ENCODE measurements around the gene CUL4A. TPM values are rescaled to one million over a fixed set of nuclear protein-coding genes. Genes with fewer than 3 reads are reported as not detected.

CUL4A gene
- total RNA-seq, 4 donors from 2014 or later = 104 to 144 (median 107) TPM

- H3K4me3 ChIP-seq = no peak overlapping the region
- TF ChIP-seq EP300 (IDR thresholded peaks at IDR 0.05) (no peak), POLR2AphosphoS5 (IDR thresholded peaks at IDR 0.05) (no peak), POLR2A (IDR thresholded peaks at IDR 0.05) (no peak)
- TF ChIP-seq, protein P1, sequence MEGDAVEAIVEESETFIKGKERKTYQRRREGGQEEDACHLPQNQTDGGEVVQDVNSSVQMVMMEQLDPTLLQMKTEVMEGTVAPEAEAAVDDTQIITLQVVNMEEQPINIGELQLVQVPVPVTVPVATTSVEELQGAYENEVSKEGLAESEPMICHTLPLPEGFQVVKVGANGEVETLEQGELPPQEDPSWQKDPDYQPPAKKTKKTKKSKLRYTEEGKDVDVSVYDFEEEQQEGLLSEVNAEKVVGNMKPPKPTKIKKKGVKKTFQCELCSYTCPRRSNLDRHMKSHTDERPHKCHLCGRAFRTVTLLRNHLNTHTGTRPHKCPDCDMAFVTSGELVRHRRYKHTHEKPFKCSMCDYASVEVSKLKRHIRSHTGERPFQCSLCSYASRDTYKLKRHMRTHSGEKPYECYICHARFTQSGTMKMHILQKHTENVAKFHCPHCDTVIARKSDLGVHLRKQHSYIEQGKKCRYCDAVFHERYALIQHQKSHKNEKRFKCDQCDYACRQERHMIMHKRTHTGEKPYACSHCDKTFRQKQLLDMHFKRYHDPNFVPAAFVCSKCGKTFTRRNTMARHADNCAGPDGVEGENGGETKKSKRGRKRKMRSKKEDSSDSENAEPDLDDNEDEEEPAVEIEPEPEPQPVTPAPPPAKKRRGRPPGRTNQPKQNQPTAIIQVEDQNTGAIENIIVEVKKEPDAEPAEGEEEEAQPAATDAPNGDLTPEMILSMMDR (IDR thresholded peaks at IDR 0.05) = no peak
- H3K4me1 ChIP-seq = no peaks in the 10 kb centered on the region
- no peaks in the 10 kb centered on the region for H3K9me3 ChIP-seq
- WGBS, 2 donors (ENCODE audit: low coverage in 1 of 2) = 75 to 81% methylated on average over 5 to 6 of the region's 22 CpGs
- no peak overlapping the region for H3K27ac ChIP-seq
- no peak for ATAC-seq
- H3K27me3 ChIP-seq = no peaks in the 10 kb centered on the region
- H3K36me3 ChIP-seq = peaks cover 3 to 93% of the 10 kb centered on the region in 2 donors
Observed at GRCh38 chr13:113184568-113185440, 24.6 kb upstream of the CUL4A start.

GRCh38 chr13:113186061-113186900, 23.1 kb upstream of the CUL4A start:
- ATAC-seq = no peak
- peaks cover 3 to 93% of the 10 kb centered on the region in 2 donors for H3K36me3 ChIP-seq
- no peaks in the 10 kb centered on the region for H3K9me3 ChIP-seq
- no peaks in the 10 kb centered on the region for H3K4me1 ChIP-seq
- WGBS, 2 donors (ENCODE audit: low coverage in 1 of 2) = 74 to 79% methylated on average over 8 to 10 of the region's 13 CpGs
- no peak overlapping the region for H3K4me3 ChIP-seq
- H3K27me3 ChIP-seq = no peaks in the 10 kb centered on the region
- TF ChIP-seq POLR2A (IDR thresholded peaks at IDR 0.05) (no peak), EP300 (IDR thresholded peaks at IDR 0.05) (no peak), POLR2AphosphoS5 (IDR thresholded peaks at IDR 0.05) (no peak)
- TF ChIP-seq, protein P1 (IDR thresholded peaks at IDR 0.05) = no peak
- H3K27ac ChIP-seq = peak overlapping the region in 3 of 4 donors; percentile 10 to 66 (median 48)

DNA sequence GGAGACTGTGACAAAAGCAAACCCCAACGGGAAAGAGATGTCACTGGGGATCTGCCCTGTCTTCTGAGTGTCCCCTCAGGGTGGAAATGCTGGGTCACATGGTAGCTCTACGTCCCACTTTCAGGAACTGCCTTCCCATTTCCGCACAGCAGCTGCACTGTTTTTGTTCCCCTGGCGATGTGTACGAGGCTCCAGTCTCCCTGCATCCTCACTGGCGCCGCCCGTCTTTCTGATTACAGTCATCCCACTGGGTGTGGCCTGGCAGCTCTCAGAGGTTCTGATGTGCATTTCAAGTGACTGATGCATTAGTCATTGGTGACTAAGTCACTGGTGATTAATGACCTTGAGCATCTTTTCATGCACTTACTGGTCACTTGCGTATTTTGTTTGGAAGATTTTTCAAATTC, 22.1 kb upstream of the CUL4A start:
- H3K27ac ChIP-seq = peak overlapping the region in 3 of 4 donors; percentile 10 to 66 (median 48)
- no peak for TF ChIP-seq EP300 (IDR thresholded peaks at IDR 0.05)
- TF ChIP-seq, protein P1 (IDR thresholded peaks at IDR 0.05) = no peak
- no peak for TF ChIP-seq POLR2A (IDR thresholded peaks at IDR 0.05)
- TF ChIP-seq POLR2AphosphoS5 (IDR thresholded peaks at IDR 0.05) = peak; percentile 58
- peak; percentile 94 for ATAC-seq
- no peaks in the 10 kb centered on the region for H3K4me1 ChIP-seq
- no peaks in the 10 kb centered on the region for H3K27me3 ChIP-seq
- 28 to 55% methylated on average over 8 to 9 of the region's 9 CpGs for WGBS, 2 donors (ENCODE audit: low coverage in 1 of 2)
- no peaks in the 10 kb centered on the region for H3K9me3 ChIP-seq
- H3K36me3 ChIP-seq = peaks cover 3 to 93% of the 10 kb centered on the region in 2 donors
- no peak overlapping the region for H3K4me3 ChIP-seq

- 86 to 93% methylated on average over 15 to 16 of the region's 23 CpGs for WGBS, 2 donors (ENCODE audit: low coverage in 1 of 2)
- H3K27ac ChIP-seq = peak overlapping the region in 2 of 4 donors; percentile 3 to 11
- H3K9me3 ChIP-seq = no peaks in the 10 kb centered on the region
- H3K4me1 ChIP-seq = no peaks in the 10 kb centered on the region
- no peaks in the 10 kb centered on the region for H3K27me3 ChIP-seq
- ATAC-seq = no peak
- TF ChIP-seq POLR2AphosphoS5 (IDR thresholded peaks at IDR 0.05) (no peak), POLR2A (IDR thresholded peaks at IDR 0.05) (no peak), EP300 (IDR thresholded peaks at IDR 0.05) (no peak)
- TF ChIP-seq, protein P1 (IDR thresholded peaks at IDR 0.05) = no peak
- peaks cover 3 to 93% of the 10 kb centered on the region in 2 donors for H3K36me3 ChIP-seq
- H3K4me3 ChIP-seq = no peak overlapping the region
Observed at GRCh38 chr13:113187883-113188665, 21.3 kb upstream of the CUL4A start.
